PC-9 (cell line): ENCODE results near the gene BRD1. TPM values are rescaled to one million over a fixed set of nuclear protein-coding genes. Genes with fewer than 3 reads are reported as not detected.

ENCODE experiments used
- BruUV-seq: library from RNA; stranded (reverse); fragments of 400-500 nt; replicated peaks from 2 replicates; lab custom pipeline; 2021; lab: Mats Ljungman, UMichigan
- CTCF ChIA-PET: fragments of 300-600 bp; sonication (Branson Sonifier 250); formaldehyde crosslinking; loops from one replicate; lab custom pipeline; 2022; ENCODE audit warnings: antibody characterized with exemption; lab: Charles Lee
- POLR2A ChIA-PET: fragments of 300-600 bp; sonication (Branson Sonifier 250); formaldehyde crosslinking; loops from one replicate; lab custom pipeline; 2022; ENCODE audit warnings: antibody characterized with exemption; ENCODE audit not compliant: unreplicated experiment; lab: Charles Lee
- DNase-seq, 2 experiments: peaks; one replicate each; pipeline versions ENCODE4 v3.0.0 to v3.0.0-alpha.2; 2015 to 2022; ENCODE audit warnings: mixed read lengths in 1 of 2
- H2AFZ ChIP-seq: fragments of 200-600 bp; sonication (generic); 2 replicates; pipeline ENCODE4 v1.8.1; 2017; ENCODE audit warnings: antibody characterized with exemption
- H3F3A ChIP-seq: fragments of 200-600 bp; sonication (generic); 2 replicates; pipeline ENCODE4 v1.8.1; 2017; ENCODE audit warnings: antibody characterized with exemption, mild to moderate bottlenecking, low read depth; ENCODE audit not compliant: insufficient read depth
- H3K27ac ChIP-seq: fragments of 200-600 bp; sonication (generic); 2 replicates; pipeline ENCODE4 v1.6.1; 2016; ENCODE audit warnings: mixed run types
- H3K27me3 ChIP-seq: fragments of 200-600 bp; sonication (generic); 2 replicates; pipeline ENCODE4 v1.6.1; 2016; ENCODE audit warnings: low read depth, mixed run types; ENCODE audit not compliant: insufficient read depth
- H3K36me3 ChIP-seq: fragments of 200-600 bp; sonication (generic); 2 replicates; pipeline ENCODE4 v1.6.1; 2016; ENCODE audit warnings: low read depth, mixed run types
- H3K4me1 ChIP-seq: fragments of 200-600 bp; sonication (generic); replicated peaks from 2 replicates; pipeline ENCODE4 v1.6.1; 2016; ENCODE audit warnings: mixed run types; ENCODE audit not compliant: insufficient read depth
- H3K4me2 ChIP-seq: fragments of 200-600 bp; sonication (generic); 2 replicates; pipeline ENCODE4 v1.6.1; 2017; ENCODE audit warnings: mixed run types
- H3K4me3 ChIP-seq: fragments of 200-600 bp; sonication (generic); 2 replicates; pipeline ENCODE4 v1.6.1; 2016; ENCODE audit warnings: mixed run types
- H3K79me2 ChIP-seq: fragments of 200-600 bp; sonication (generic); 2 replicates; pipeline ENCODE4 v1.6.1; 2017; ENCODE audit warnings: low read depth, mixed run types
- H3K9me2 ChIP-seq: fragments of 200-600 bp; sonication (generic); 2 replicates; pipeline ENCODE4 v1.8.1; 2017; ENCODE audit warnings: mild to moderate bottlenecking; ENCODE audit not compliant: insufficient read depth
- H3K9me3 ChIP-seq: fragments of 200-600 bp; sonication (generic); 2 replicates; pipeline ENCODE4 v1.8.1; 2016; ENCODE audit warnings: low read depth; ENCODE audit not compliant: insufficient read depth
- H4K20me1 ChIP-seq: fragments of 200-600 bp; sonication (generic); 2 replicates; pipeline ENCODE4 v1.8.1; 2017; ENCODE audit not compliant: insufficient read depth
- CTCF ChIP-seq: fragments of 200-600 bp; sonication (generic); conservative IDR thresholded peaks from 2 replicates; pipeline ENCODE4 v1.6.1; 2017; ENCODE audit warnings: mixed run types, antibody characterized with exemption, mild to moderate bottlenecking, moderate library complexity
- EZH2 ChIP-seq: fragments of 200-600 bp; sonication (generic); IDR thresholded peaks from 2 replicates; pipeline ENCODE4 v1.8.0; 2017; ENCODE audit warnings: antibody characterized with exemption, low read depth
- intact Hi-C: fragments of 100-400 bp; cut with micrococcal nuclease; formaldehyde crosslinking; loops from one replicate; pipeline ENCODE4 v1.10.0; 2022; ENCODE audit not compliant: unreplicated experiment
- total RNA-seq: library from RNA; stranded (reverse); gene quantifications from 2 replicates; pipeline ENCODE4 v1.2.3, GENCODE V29; 2021

BRD1 gene
- total RNA-seq, 1 experiment from 2014 or later = 28.5 TPM

- H3K9me3 ChIP-seq = peaks cover 18% of the 10 kb centered on the region
- intact Hi-C loops = no loop called here
- no peak for TF ChIP-seq CTCF
- no peak for TF ChIP-seq EZH2
- H3K27me3 ChIP-seq = peaks cover 81% of the 10 kb centered on the region
- no peaks in the 10 kb centered on the region for H3K36me3 ChIP-seq
- H3K4me3 ChIP-seq = no peak overlapping the region
- no peaks in the 10 kb centered on the region for H4K20me1 ChIP-seq
- H3K4me2 ChIP-seq = no peak overlapping the region
- CTCF ChIA-PET = no interaction called here
- POLR2A ChIA-PET = no interaction called here
- no peaks in the 10 kb centered on the region for H3K4me1 ChIP-seq
- H3K27ac ChIP-seq = no peak overlapping the region
- no peaks in the 10 kb centered on the region for H3K9me2 ChIP-seq
- BruUV-seq = no TSS peak
- no peaks in the 10 kb centered on the region for H3K79me2 ChIP-seq
- DNase-seq = no peak
- no peak overlapping the region for H2AFZ ChIP-seq
- H3F3A ChIP-seq = no peaks in the 10 kb centered on the region
These were observed 80.5 kb downstream of the BRD1 start for GRCh38 chr22:49747130-49747529.

GRCh38 chr22:49746065-49746464 is 81.6 kb downstream of the BRD1 start:
- no peak overlapping the region for H3K4me3 ChIP-seq
- no peaks in the 10 kb centered on the region for H4K20me1 ChIP-seq
- intact Hi-C loops = no loop called here
- no peak for DNase-seq
- no peaks in the 10 kb centered on the region for H3K4me1 ChIP-seq
- H3K36me3 ChIP-seq = no peaks in the 10 kb centered on the region
- no peak overlapping the region for H2AFZ ChIP-seq
- ChIA-PET CTCF (no interaction called here), POLR2A (no interaction called here)
- H3K79me2 ChIP-seq = no peaks in the 10 kb centered on the region
- TF ChIP-seq CTCF (no peak), EZH2 (no peak)
- no TSS peak for BruUV-seq
- no peaks in the 10 kb centered on the region for H3F3A ChIP-seq
- no peak overlapping the region for H3K27ac ChIP-seq
- peaks cover 18% of the 10 kb centered on the region for H3K9me3 ChIP-seq
- peaks cover 81% of the 10 kb centered on the region for H3K27me3 ChIP-seq
- no peaks in the 10 kb centered on the region for H3K9me2 ChIP-seq
- H3K4me2 ChIP-seq = no peak overlapping the region

GRCh38 chr22:49740242-49740641 is 87.4 kb downstream of the BRD1 start:
- no peak overlapping the region for H2AFZ ChIP-seq
- POLR2A ChIA-PET = no interaction called here
- H3K9me3 ChIP-seq = peaks cover 10% of the 10 kb centered on the region; the same call in 1 of the 2 replicates
- BruUV-seq = no TSS peak
- no peak overlapping the region for H3K4me2 ChIP-seq
- no peak for DNase-seq
- TF ChIP-seq CTCF (no peak), EZH2 (no peak)
- intact Hi-C loops = no loop called here
- no peaks in the 10 kb centered on the region for H3K9me2 ChIP-seq
- H3F3A ChIP-seq = no peaks in the 10 kb centered on the region
- peaks cover 89% of the 10 kb centered on the region for H3K27me3 ChIP-seq
- CTCF ChIA-PET = no interaction called here
- no peak overlapping the region for H3K27ac ChIP-seq
- H3K79me2 ChIP-seq = no peaks in the 10 kb centered on the region
- no peaks in the 10 kb centered on the region; the same call in 1 of the 2 replicates for H4K20me1 ChIP-seq
- no peak overlapping the region for H3K4me3 ChIP-seq
- no peaks in the 10 kb centered on the region for H3K4me1 ChIP-seq
- H3K36me3 ChIP-seq = no peaks in the 10 kb centered on the region
